ENCODE measurements around the gene CLEC3A.

- TF ChIP-seq EP300 (IDR thresholded peaks at IDR 0.05; ENCODE audit: low read depth): no peak
- TF ChIP-seq CTCF (IDR thresholded peaks at IDR 0.05): no peak
- no peak for TF ChIP-seq POLR2AphosphoS5 (IDR thresholded peaks at IDR 0.05)
- TF ChIP-seq POLR2A (IDR thresholded peaks at IDR 0.05): no peak
Observed at GRCh38 chr16:77985111-77985510, 37.2 kb upstream of the CLEC3A start.

Measured in transverse colon (tissue), 4 donors.